ENCODE results near the gene PDSS1.

Gene PDSS1

GRCh38 chr10:26700884-26701630 lies 3.6 kb downstream of the PDSS1 start:
- DNase-seq, result no peak

- no peak for DNase-seq
These were observed 5.6 kb downstream of the PDSS1 start for GRCh38 chr10:26703096-26703495.

- DNase-seq, result no peak
These were observed 6.5 kb downstream of the PDSS1 start for GRCh38 chr10:26703974-26704373.

GRCh38 chr10:26706206-26706605 lies 8.7 kb downstream of the PDSS1 start:
- no peak for DNase-seq

- no peak for DNase-seq
These were observed 9.4 kb downstream of the PDSS1 start for GRCh38 chr10:26706936-26707335.

- DNase-seq, result no peak
These were observed 13.8 kb downstream of the PDSS1 start for GRCh38 chr10:26711324-26711723.

GRCh38 chr10:26714415-26715136 lies 17.1 kb downstream of the PDSS1 start:
- no peak for DNase-seq

GRCh38 chr10:26715137-26715487 lies 17.6 kb downstream of the PDSS1 start:
- DNase-seq, result no peak

GRCh38 chr10:26717476-26717875 lies 20.0 kb downstream of the PDSS1 start:
- no peak for DNase-seq

GRCh38 chr10:26721561-26721960 lies 24.1 kb downstream of the PDSS1 start:
- DNase-seq, result no peak

GRCh38 chr10:26723016-26723415 lies 25.5 kb downstream of the PDSS1 start:
- no peak for DNase-seq

- DNase-seq, result peak; percentile 65
These were observed 28.6 kb downstream of the PDSS1 start for GRCh38 chr10:26725837-26726727.

- no peak for DNase-seq
These were observed 29.5 kb downstream of the PDSS1 start for GRCh38 chr10:26727005-26727404.

- DNase-seq, result no peak
These were observed 31.5 kb downstream of the PDSS1 start for GRCh38 chr10:26728957-26729356.

- DNase-seq, result no peak
These were observed 31.9 kb downstream of the PDSS1 start for GRCh38 chr10:26729395-26729794.

GRCh38 chr10:26730552-26730951 lies 33.1 kb downstream of the PDSS1 start:
- no peak for DNase-seq

- no peak for DNase-seq
These were observed 36.5 kb downstream of the PDSS1 start for GRCh38 chr10:26733750-26734568.

GRCh38 chr10:26735435-26735834 lies 37.9 kb downstream of the PDSS1 start:
- DNase-seq, result no peak

- no peak for DNase-seq
These were observed 40.2 kb downstream of the PDSS1 start for GRCh38 chr10:26737730-26738129.

- no peak for DNase-seq
These were observed 40.9 kb downstream of the PDSS1 start for GRCh38 chr10:26738301-26738911.

- DNase-seq, result no peak
These were observed 41.6 kb downstream of the PDSS1 start for GRCh38 chr10:26739071-26739631.

GRCh38 chr10:26741368-26741767 lies 43.9 kb downstream of the PDSS1 start:
- no peak for DNase-seq
